H1 (cell line): Measurements from ENCODE around the gene EIPR1. TPM values are rescaled to one million over a fixed set of nuclear protein-coding genes. Genes with fewer than 3 reads are reported as not detected.

Source experiments
- CTCF ChIA-PET: fragments of 300-600 bp; sonication (Branson Sonifier 250); formaldehyde crosslinking; loops from one replicate; lab custom pipeline; 2021; ENCODE audit not compliant: partially characterized antibody; lab: Charles Lee
- POLR2A ChIA-PET: fragments of 300-600 bp; sonication (Branson Sonifier 250); formaldehyde crosslinking; loops from one replicate; lab custom pipeline; 2021; ENCODE audit warnings: inconsistent platforms; ENCODE audit not compliant: partially characterized antibody; lab: Charles Lee
- DNase-seq, 2 experiments: peaks; one replicate each; pipeline versions ENCODE4 v3.0.0 to v3.0.0-alpha.2; 2010 to 2022; ENCODE audit warnings: low spot score in 2 of 2, low read depth in 1 of 2, mixed read lengths in 1 of 2
- FAIRE-seq: peaks from 2 replicates; lab custom pipeline; 2011; peaks lifted over from hg19 to GRCh38; lab: Jason Lieb, UNC
- H2AFZ ChIP-seq: 2 replicates; pipeline ENCODE4 v1.8.1; 2012; ENCODE audit warnings: low read length, inconsistent platforms
- H2AK5ac ChIP-seq: 2 replicates; pipeline ENCODE4 v1.6.1; 2013; ENCODE audit warnings: low read depth, low read length
- H2BK120ac ChIP-seq: replicated peaks from 2 replicates; pipeline ENCODE3; 2013; ENCODE audit warnings: low read depth, low read length, inconsistent platforms
- H2BK12ac ChIP-seq: 2 replicates; pipeline ENCODE4 v1.6.1; 2013; ENCODE audit warnings: low read depth, low read length
- H2BK15ac ChIP-seq: 2 replicates; pipeline ENCODE4 v1.6.1; 2013; ENCODE audit warnings: low read length
- H2BK20ac ChIP-seq: 2 replicates; pipeline ENCODE4 v1.6.1; 2013; ENCODE audit warnings: low read length
- H2BK5ac ChIP-seq: 2 replicates; pipeline ENCODE4 v1.6.1; 2013; ENCODE audit warnings: low read depth, low read length
- H3K14ac ChIP-seq: 2 replicates; pipeline ENCODE4 v1.6.1; 2013; ENCODE audit warnings: inconsistent platforms; ENCODE audit not compliant: insufficient read length
- H3K18ac ChIP-seq: 2 replicates; pipeline ENCODE4 v1.6.1; 2013; ENCODE audit warnings: low read length; ENCODE audit errors: extremely low read depth
- H3K23ac ChIP-seq: 2 replicates; pipeline ENCODE4 v1.6.1; 2013; ENCODE audit warnings: inconsistent platforms; ENCODE audit not compliant: insufficient read length
- H3K23me2 ChIP-seq: 2 replicates; pipeline ENCODE4 v1.6.1; 2013; ENCODE audit warnings: low read depth, low read length
- H3K27ac ChIP-seq: 2 replicates; pipeline ENCODE4 v1.6.1; 2011; ENCODE audit warnings: low read depth, low read length, inconsistent platforms
- H3K27me3 ChIP-seq, 4 experiments: replicated peaks in 1 of 4; 1 replicate in 1 of 4; 2 replicates in 3 of 4; pipeline versions ENCODE4 v1.6.1 to v1.8.1; 2011 to 2013; ENCODE audit warnings: low read length in 3 of 4, mild to moderate bottlenecking in 3 of 4, inconsistent platforms in 2 of 4, mixed read lengths in 2 of 4, moderate library complexity in 1 of 4; ENCODE audit not compliant: control insufficient read depth in 3 of 4, insufficient read depth in 3 of 4; ENCODE audit errors: extremely low read depth in 1 of 4
- H3K36me3 ChIP-seq, 4 experiments: 2 replicates each; pipeline versions ENCODE4 v1.6.1 to v1.8.1; 2011 to 2013; ENCODE audit warnings: mild to moderate bottlenecking in 4 of 4, low read length in 3 of 4, moderate library complexity in 2 of 4, control low read depth in 1 of 4, inconsistent platforms in 1 of 4; ENCODE audit not compliant: insufficient read depth in 4 of 4, control insufficient read depth in 2 of 4
- H3K4ac ChIP-seq: replicated peaks from 2 replicates; pipeline ENCODE3; 2013; ENCODE audit warnings: low read length, low read depth, mixed read lengths, inconsistent platforms; ENCODE audit not compliant: insufficient read length
- H3K4me1 ChIP-seq, 4 experiments: replicated peaks in 1 of 4; 1 replicate in 1 of 4; 2 replicates in 3 of 4; pipeline versions ENCODE4 v1.6.1 to v1.8.1; 2011 to 2013; ENCODE audit warnings: low read length in 3 of 4, inconsistent platforms in 2 of 4, mixed read lengths in 1 of 4; ENCODE audit not compliant: insufficient read depth in 4 of 4, control insufficient read depth in 3 of 4
- H3K4me2 ChIP-seq, 2 experiments: 2 replicates each; pipeline versions ENCODE4 v1.6.1 to v1.8.1; 2011 to 2013; ENCODE audit warnings: low read depth in 2 of 2, low read length in 2 of 2, control low read depth in 1 of 2, inconsistent platforms in 1 of 2, mild to moderate bottlenecking in 1 of 2; ENCODE audit not compliant: insufficient read depth in 1 of 2
- H3K4me3 ChIP-seq, 4 experiments: fragments of 200-600, 300-600 bp in 1 of 4; sonication (generic), shearing (Covaris generic), sonication (Bioruptor Twin) in 1 of 4; 2 replicates each; pipeline versions ENCODE4 v1.5.1 to v1.8.1; 2011 to 2016; ENCODE audit warnings: low read length in 4 of 4, low read depth in 3 of 4, control low read depth in 2 of 4, inconsistent platforms in 2 of 4, mild to moderate bottlenecking in 2 of 4, mixed read lengths in 1 of 4, moderate library complexity in 1 of 4; ENCODE audit not compliant: insufficient read depth in 2 of 4; ENCODE audit errors: extremely low read depth in 1 of 4
- H3K56ac ChIP-seq: replicated peaks from 2 replicates; pipeline ENCODE3; 2013; ENCODE audit warnings: low read depth, mild to moderate bottlenecking, mixed read lengths, low read length, inconsistent platforms; ENCODE audit not compliant: insufficient read length
- H3K79me1 ChIP-seq: 2 replicates; pipeline ENCODE4 v1.6.1; 2013; ENCODE audit warnings: low read depth, low read length, control low read depth
- H3K79me2 ChIP-seq, 2 experiments: 2 replicates each; pipeline versions ENCODE4 v1.6.1 to v1.8.1; 2012 to 2013; ENCODE audit warnings: low read length in 2 of 2, mild to moderate bottlenecking in 2 of 2, inconsistent platforms in 1 of 2; ENCODE audit not compliant: insufficient read depth in 2 of 2, control insufficient read depth in 1 of 2
- H3K9ac ChIP-seq, 4 experiments: replicated peaks in 1 of 4; 1 replicate in 1 of 4; 2 replicates in 3 of 4; pipeline versions ENCODE4 v1.6.1 to v1.8.1; 2011 to 2013; ENCODE audit warnings: low read depth in 3 of 4, low read length in 3 of 4, control low read depth in 2 of 4, mild to moderate bottlenecking in 2 of 4, moderate library complexity in 2 of 4, inconsistent platforms in 1 of 4; ENCODE audit errors: extremely low read depth in 1 of 4
- H3K9me3 ChIP-seq, 2 experiments: 2 replicates each; pipeline versions ENCODE4 v1.6.1 to v1.8.1; 2012 to 2013; ENCODE audit warnings: mild to moderate bottlenecking in 2 of 2, moderate library complexity in 2 of 2, control low read depth in 1 of 2, inconsistent platforms in 1 of 2, low read depth in 1 of 2, low read length in 1 of 2, mixed read lengths in 1 of 2; ENCODE audit not compliant: insufficient read depth in 2 of 2
- H4K20me1 ChIP-seq, 2 experiments: replicated peaks in 1 of 2; 2 replicates each; pipeline versions ENCODE3 to v1.8.1; 2011 to 2013; ENCODE audit warnings: inconsistent platforms in 2 of 2, low read length in 2 of 2, mild to moderate bottlenecking in 1 of 2; ENCODE audit not compliant: insufficient read depth in 2 of 2, control insufficient read depth in 1 of 2
- H4K5ac ChIP-seq: 2 replicates; pipeline ENCODE4 v1.6.1; 2013; ENCODE audit warnings: low read length, low read depth, mixed read lengths, inconsistent platforms; ENCODE audit not compliant: insufficient read length
- H4K8ac ChIP-seq: 2 replicates; pipeline ENCODE4 v1.8.0; 2013; ENCODE audit warnings: mild to moderate bottlenecking, moderate library complexity, low read length, inconsistent platforms; ENCODE audit not compliant: insufficient read depth; ENCODE audit errors: extremely low read depth
- H4K91ac ChIP-seq: replicated peaks from 2 replicates; pipeline ENCODE3; 2013; ENCODE audit warnings: low read length, mixed read lengths, inconsistent platforms; ENCODE audit not compliant: insufficient read length
- POLR2AphosphoS5 ChIP-seq: IDR thresholded peaks from 2 replicates; pipeline ENCODE4 v1.6.1; 2011; ENCODE audit warnings: low read depth, low read length
- WGBS, 2 experiments: shearing (Covaris generic) in 1 of 2; methylation state at CpG; one replicate each; pipeline versions ENCODE4 v1.1.6 to v1.1.7; 2013 to 2015; ENCODE audit warnings: low lambda C conversion rate in 2 of 2, mixed read lengths in 2 of 2, inconsistent platforms in 1 of 2, low coverage in 1 of 2, missing lambda C conversion rate in 1 of 2; ENCODE audit not compliant: insufficient replicate concordance in 2 of 2, insufficient coverage in 1 of 2, insufficient read length in 1 of 2; ENCODE audit errors: extremely low coverage in 1 of 2, missing lambda C conversion rate in 1 of 2; 5-methylcytosine and 5-hydroxymethylcytosine counted together
- polyA plus RNA-seq, 7 experiments: library from polyadenylated mRNA; depleted of rRNA in 3 of 7; stranded (reverse) in 5 of 7; unstranded in 2 of 7; fragments of >200 nt in 5 of 7; fragments of 200-250 nt in 2 of 7; gene quantifications; 1 replicate in 5 of 7; 2 replicates in 1 of 7; 4 replicates in 1 of 7; pipeline versions ENCODE4 v1.2.1 to v1.2.3, GENCODE V29; 2011 to 2013; ENCODE audit warnings: missing spikeins in 2 of 7, mixed read lengths in 2 of 7
- total RNA-seq: library from RNA; stranded (reverse); fragmentation: NEBNext Ultra II Directional; extraction: Animal tissue kit (Norgen Biotek cat#: 25700); gene quantifications from 2 replicates; pipeline ENCODE4 v1.2.1, GENCODE V29; 2021

Gene EIPR1
- total and polyA plus RNA-seq, 2 of the 8 experiments (the other 6 are each of a cell fraction or from before 2014, with no cell fraction given): 26.3 to 56.4 TPM

- H3K4me1 ChIP-seq: peaks cover 0 to 8% (median 2%) of the 10 kb centered on the region in 4 experiments; a peak in 3 of 7 replicates
- no peak overlapping the region for H4K5ac ChIP-seq
- H2BK15ac ChIP-seq: no peak overlapping the region
- 93% methylated on average over 21 of the region's 21 CpGs; no CpG with 5 or more reads in 1 of the 2 experiments for WGBS, 2 experiments
- H4K91ac ChIP-seq: no peak overlapping the region
- H3K79me2 ChIP-seq: peaks cover 0 to 9% of the 10 kb centered on the region in 2 experiments; a peak in 3 of 4 replicates
- H2BK120ac ChIP-seq: no peak overlapping the region
- H3K4me3 ChIP-seq: no peak overlapping the region
- H2BK20ac ChIP-seq: no peak overlapping the region
- H2BK12ac ChIP-seq: no peak overlapping the region
- H3K4me2 ChIP-seq: no peak overlapping the region
- ChIA-PET POLR2A (no interaction called here), CTCF (interaction anchor here (0.7 to 1.2 kb wide), 2 partner anchors 106 to 475 kb away, joined by 3 read pairs; no protein-coding TSS in a partner anchor)
- no peak overlapping the region for H3K56ac ChIP-seq
- no peak overlapping the region for H2AFZ ChIP-seq
- no peak for DNase-seq
- H3K14ac ChIP-seq: no peak overlapping the region
- H3K79me1 ChIP-seq: peaks cover 10% of the 10 kb centered on the region; the same call in 1 of the 2 replicates
- H4K20me1 ChIP-seq: peaks cover 0 to 13% of the 10 kb centered on the region in 2 experiments
- FAIRE-seq: no peak
- H3K27me3 ChIP-seq: no peaks in the 10 kb centered on the region
- H3K23ac ChIP-seq: no peak overlapping the region
- H2BK5ac ChIP-seq: no peak overlapping the region
- no peak overlapping the region for H3K18ac ChIP-seq
- H3K9ac ChIP-seq: no peak overlapping the region
- H3K23me2 ChIP-seq: peaks cover 2% of the 10 kb centered on the region; the same call in 1 of the 2 replicates
- TF ChIP-seq POLR2AphosphoS5: no peak
- H3K9me3 ChIP-seq: no peaks in the 10 kb centered on the region; a peak in 1 of 4 replicates
- H3K27ac ChIP-seq: no peak overlapping the region
- no peak overlapping the region for H3K4ac ChIP-seq
- no peak overlapping the region for H2AK5ac ChIP-seq
- no peaks in the 10 kb centered on the region for H3K36me3 ChIP-seq
- no peak overlapping the region for H4K8ac ChIP-seq
Measured at GRCh38 chr2:3317277-3317685, 60.3 kb downstream of the EIPR1 start.
